ENCODE results near the gene CORO2A. TPM values are rescaled to one million over a fixed set of nuclear protein-coding genes. Genes with fewer than 3 reads are reported as not detected.

CORO2A gene
- total RNA-seq, 1 donor from 2014 or later: 6.0 TPM

DNA sequence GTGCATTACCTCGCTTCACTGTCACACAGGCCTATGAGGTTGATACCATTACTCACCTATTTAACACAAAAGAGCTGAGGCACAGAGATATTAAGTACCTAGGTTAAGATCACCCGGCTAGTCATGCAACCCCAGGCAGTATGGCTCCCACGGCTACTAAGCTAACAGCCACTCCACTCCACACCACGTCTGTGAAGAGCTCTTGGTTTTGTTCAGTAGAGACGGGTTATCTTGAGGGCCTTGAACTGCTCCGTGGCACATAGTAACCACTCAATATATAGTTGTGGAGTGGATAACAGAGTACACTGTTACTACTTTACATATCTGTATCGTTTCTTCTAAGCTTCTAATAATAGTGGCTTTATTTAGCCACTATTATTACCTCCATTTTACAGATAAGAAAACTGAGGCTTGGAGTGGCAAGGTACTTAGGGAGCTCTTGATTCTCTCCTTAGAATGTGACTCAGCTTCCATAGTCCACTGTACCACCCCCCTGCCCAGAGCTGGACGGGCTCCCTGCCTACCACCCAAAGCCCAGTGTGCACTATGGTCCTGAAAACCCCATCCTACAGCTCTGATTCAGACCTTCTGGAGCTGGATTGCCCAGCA, 1.0 kb upstream of the CORO2A start:
- H3K36me3 Mint-ChIP-seq (ENCODE audit: insufficient read depth): no peaks in the 10 kb centered on the region
- peak overlapping the region; percentile 96 for H3K27ac Mint-ChIP-seq

DNA sequence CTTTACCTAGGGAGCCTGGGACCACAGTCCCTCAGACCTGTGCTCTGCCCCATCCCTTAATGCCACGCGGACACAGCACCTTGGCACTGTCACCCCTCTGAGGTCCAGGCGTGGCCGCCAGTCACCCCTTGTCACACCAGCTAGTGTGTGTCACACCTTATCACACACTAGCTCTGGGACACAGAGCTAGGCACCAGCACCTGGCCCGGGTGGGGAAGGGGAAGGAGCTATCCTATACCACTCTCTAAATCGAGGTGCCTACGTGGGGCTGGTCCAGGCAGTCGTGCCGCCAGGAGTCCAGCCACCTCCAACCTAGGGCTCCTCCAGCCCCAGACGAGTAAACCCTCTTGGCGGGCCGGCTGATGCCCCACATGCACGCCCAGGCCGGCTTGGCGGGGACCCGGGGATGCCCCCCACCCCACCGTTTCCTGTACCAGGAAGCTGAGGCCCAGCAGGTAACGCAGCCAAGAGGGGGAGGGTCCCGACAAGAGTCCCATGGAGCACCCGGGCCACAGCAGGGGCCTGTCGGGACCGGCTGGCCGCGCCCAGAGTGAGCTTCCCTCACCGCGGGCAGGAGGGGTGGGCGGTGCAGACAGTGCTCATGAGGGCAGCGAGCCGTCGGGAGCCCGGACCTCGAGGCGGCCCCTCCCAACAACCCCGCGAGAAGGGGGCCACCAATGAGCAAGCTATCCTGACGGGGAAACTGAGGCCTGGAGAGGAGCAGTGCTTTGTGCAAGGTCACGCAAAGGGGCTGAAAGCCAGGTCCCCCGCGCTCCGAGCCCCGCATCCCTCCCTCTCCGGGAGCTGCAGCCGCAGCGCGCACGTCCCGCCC, 550 bp downstream of the CORO2A start:
- Mint-ChIP-seq H3K9me3 (ENCODE audit: low read depth) (no peaks in the 10 kb centered on the region), H3K4me1 (ENCODE audit: low read depth) (peaks cover 4% of the 10 kb centered on the region), H3K4me3 (ENCODE audit: low read depth) (peak overlapping the region; percentile 73), H3K36me3 (ENCODE audit: insufficient read depth) (no peaks in the 10 kb centered on the region), H3K27me3 (no peaks in the 10 kb centered on the region), H3K27ac (no peak overlapping the region)
- peak; percentile 30 for DNase-seq (ENCODE audit: low spot score, unreplicated experiment)
- TF ChIP-seq, protein P1, sequence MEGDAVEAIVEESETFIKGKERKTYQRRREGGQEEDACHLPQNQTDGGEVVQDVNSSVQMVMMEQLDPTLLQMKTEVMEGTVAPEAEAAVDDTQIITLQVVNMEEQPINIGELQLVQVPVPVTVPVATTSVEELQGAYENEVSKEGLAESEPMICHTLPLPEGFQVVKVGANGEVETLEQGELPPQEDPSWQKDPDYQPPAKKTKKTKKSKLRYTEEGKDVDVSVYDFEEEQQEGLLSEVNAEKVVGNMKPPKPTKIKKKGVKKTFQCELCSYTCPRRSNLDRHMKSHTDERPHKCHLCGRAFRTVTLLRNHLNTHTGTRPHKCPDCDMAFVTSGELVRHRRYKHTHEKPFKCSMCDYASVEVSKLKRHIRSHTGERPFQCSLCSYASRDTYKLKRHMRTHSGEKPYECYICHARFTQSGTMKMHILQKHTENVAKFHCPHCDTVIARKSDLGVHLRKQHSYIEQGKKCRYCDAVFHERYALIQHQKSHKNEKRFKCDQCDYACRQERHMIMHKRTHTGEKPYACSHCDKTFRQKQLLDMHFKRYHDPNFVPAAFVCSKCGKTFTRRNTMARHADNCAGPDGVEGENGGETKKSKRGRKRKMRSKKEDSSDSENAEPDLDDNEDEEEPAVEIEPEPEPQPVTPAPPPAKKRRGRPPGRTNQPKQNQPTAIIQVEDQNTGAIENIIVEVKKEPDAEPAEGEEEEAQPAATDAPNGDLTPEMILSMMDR (IDR thresholded peaks at IDR 0.05; ENCODE audit: unreplicated experiment): no peak

More for the DNA sequence above, 1.0 kb upstream of the CORO2A start:
- Mint-ChIP-seq H3K4me3 (ENCODE audit: low read depth) (peak overlapping the region; percentile 86), H3K27me3 (no peaks in the 10 kb centered on the region), H3K9me3 (ENCODE audit: low read depth) (no peaks in the 10 kb centered on the region), H3K4me1 (ENCODE audit: low read depth) (peaks cover 4% of the 10 kb centered on the region)
- TF ChIP-seq, protein P1 (IDR thresholded peaks at IDR 0.05; ENCODE audit: unreplicated experiment): no peak
- DNase-seq (ENCODE audit: low spot score, unreplicated experiment): no peak

DNA sequence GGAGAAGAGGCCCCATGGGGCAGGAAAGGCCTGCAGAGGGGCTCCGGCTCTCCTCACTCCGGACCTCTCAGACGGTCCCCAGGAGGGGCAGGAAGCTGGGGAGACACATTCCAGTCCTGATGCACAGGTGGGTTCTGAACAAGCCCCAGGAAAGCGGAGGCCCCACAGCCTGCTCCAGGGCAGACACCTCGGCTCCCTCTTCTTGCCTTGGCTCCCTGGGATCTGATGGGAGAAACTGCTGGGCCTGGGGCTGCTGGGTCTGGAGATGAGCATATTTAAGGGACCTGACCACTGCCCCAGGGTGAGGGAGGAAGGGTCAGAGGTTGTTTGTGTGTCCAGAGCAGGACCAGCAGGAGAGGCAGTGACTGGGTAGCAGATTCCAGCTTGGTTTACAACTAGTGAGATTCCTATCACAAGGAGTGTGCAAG, 1.2 kb downstream of the CORO2A start:
- DNase-seq (ENCODE audit: low spot score, unreplicated experiment): no peak
- TF ChIP-seq, protein P1 (IDR thresholded peaks at IDR 0.05; ENCODE audit: unreplicated experiment): no peak
- H3K27ac Mint-ChIP-seq: no peak overlapping the region
- peak overlapping the region; percentile 73 for H3K4me3 Mint-ChIP-seq (ENCODE audit: low read depth)
- no peaks in the 10 kb centered on the region for H3K36me3 Mint-ChIP-seq (ENCODE audit: insufficient read depth)
- peaks cover 4% of the 10 kb centered on the region for H3K4me1 Mint-ChIP-seq (ENCODE audit: low read depth)
- H3K27me3 Mint-ChIP-seq: no peaks in the 10 kb centered on the region
- no peaks in the 10 kb centered on the region for H3K9me3 Mint-ChIP-seq (ENCODE audit: low read depth)

DNA sequence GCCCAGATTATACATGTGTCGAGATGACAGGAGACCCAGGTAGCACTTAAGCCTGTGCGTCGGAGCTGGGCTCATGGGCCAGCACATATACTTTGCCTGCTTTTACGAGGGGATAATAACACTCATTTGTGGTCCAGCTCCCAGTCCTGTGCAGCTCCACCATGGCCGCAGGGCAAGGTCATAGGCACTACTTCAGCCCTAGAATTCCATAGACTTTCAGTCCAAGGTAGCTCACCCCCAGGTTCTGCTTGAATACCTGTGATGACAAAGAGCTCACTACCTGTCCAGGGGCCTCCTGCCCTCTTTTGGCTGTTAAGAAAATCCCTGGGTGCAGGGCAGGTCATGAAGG, 1.7 kb downstream of the CORO2A start:
- Mint-ChIP-seq H3K4me1 (ENCODE audit: low read depth) (peaks cover 4% of the 10 kb centered on the region), H3K27me3 (no peaks in the 10 kb centered on the region), H3K4me3 (ENCODE audit: low read depth) (peak overlapping the region; percentile 73), H3K36me3 (ENCODE audit: insufficient read depth) (no peaks in the 10 kb centered on the region), H3K27ac (no peak overlapping the region), H3K9me3 (ENCODE audit: low read depth) (no peaks in the 10 kb centered on the region)
- no peak for DNase-seq (ENCODE audit: low spot score, unreplicated experiment)
- TF ChIP-seq, protein P1 (IDR thresholded peaks at IDR 0.05; ENCODE audit: unreplicated experiment): no peak

DNA sequence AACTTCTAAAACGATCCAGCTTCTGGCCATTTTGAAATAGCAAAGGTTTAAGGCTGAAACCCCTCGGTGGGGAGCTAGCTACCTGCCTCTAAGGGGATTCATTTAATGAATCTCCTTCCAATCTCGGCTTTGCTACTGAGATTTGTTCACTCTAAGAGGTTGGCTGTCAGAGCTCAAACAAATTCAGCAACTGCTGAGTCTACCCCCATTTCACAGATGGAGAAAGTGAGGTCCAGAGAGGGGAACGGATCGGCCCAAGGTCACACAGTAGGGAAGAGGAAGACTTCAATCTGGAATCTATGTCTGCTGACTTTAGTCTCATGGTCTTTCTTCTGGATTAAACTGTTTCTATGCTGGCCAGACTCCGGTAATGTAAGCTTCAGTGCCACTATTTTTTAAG, 3.0 kb downstream of the CORO2A start:
- Mint-ChIP-seq H3K9me3 (ENCODE audit: low read depth) (no peaks in the 10 kb centered on the region), H3K36me3 (ENCODE audit: insufficient read depth) (no peaks in the 10 kb centered on the region), H3K4me3 (ENCODE audit: low read depth) (no peak overlapping the region), H3K27ac (no peak overlapping the region), H3K4me1 (ENCODE audit: low read depth) (peaks cover 4% of the 10 kb centered on the region), H3K27me3 (no peaks in the 10 kb centered on the region)
- no peak for DNase-seq (ENCODE audit: low spot score, unreplicated experiment)
- TF ChIP-seq, protein P1 (IDR thresholded peaks at IDR 0.05; ENCODE audit: unreplicated experiment): no peak
